Measurements from ENCODE around the gene ATF7. TPM values are rescaled to one million over a fixed set of nuclear protein-coding genes. Genes with fewer than 3 reads are reported as not detected.

ATF7 gene
- total RNA-seq, 3 donors from 2014 or later = 31.4 to 34.1 (median 33.4) TPM

GRCh38 chr12:53588123-53588522, 38.1 kb downstream of the ATF7 start:
- no peak for DNase-seq (ENCODE audit: low spot score in 2 of 2)
- H3K4me1 ChIP-seq = peaks cover 0 to 16% of the 10 kb centered on the region in 2 donors
- intact Hi-C loops (cut with DNase I; ENCODE audit: low total_unique reads) = no loop called here
- H3K36me3 ChIP-seq = no peaks in the 10 kb centered on the region
- no peak overlapping the region for H3K27ac ChIP-seq
- H3K4me3 ChIP-seq = no peak overlapping the region
- TF ChIP-seq, protein P1, sequence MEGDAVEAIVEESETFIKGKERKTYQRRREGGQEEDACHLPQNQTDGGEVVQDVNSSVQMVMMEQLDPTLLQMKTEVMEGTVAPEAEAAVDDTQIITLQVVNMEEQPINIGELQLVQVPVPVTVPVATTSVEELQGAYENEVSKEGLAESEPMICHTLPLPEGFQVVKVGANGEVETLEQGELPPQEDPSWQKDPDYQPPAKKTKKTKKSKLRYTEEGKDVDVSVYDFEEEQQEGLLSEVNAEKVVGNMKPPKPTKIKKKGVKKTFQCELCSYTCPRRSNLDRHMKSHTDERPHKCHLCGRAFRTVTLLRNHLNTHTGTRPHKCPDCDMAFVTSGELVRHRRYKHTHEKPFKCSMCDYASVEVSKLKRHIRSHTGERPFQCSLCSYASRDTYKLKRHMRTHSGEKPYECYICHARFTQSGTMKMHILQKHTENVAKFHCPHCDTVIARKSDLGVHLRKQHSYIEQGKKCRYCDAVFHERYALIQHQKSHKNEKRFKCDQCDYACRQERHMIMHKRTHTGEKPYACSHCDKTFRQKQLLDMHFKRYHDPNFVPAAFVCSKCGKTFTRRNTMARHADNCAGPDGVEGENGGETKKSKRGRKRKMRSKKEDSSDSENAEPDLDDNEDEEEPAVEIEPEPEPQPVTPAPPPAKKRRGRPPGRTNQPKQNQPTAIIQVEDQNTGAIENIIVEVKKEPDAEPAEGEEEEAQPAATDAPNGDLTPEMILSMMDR (IDR thresholded peaks at IDR 0.05) = no peak
- TF ChIP-seq POLR2AphosphoS5 (IDR thresholded peaks at IDR 0.05) (no peak), POLR2A (IDR thresholded peaks at IDR 0.05) (no peak)
- no peaks in the 10 kb centered on the region for H3K9me3 ChIP-seq
- H3K27me3 ChIP-seq = no peaks in the 10 kb centered on the region

DNA sequence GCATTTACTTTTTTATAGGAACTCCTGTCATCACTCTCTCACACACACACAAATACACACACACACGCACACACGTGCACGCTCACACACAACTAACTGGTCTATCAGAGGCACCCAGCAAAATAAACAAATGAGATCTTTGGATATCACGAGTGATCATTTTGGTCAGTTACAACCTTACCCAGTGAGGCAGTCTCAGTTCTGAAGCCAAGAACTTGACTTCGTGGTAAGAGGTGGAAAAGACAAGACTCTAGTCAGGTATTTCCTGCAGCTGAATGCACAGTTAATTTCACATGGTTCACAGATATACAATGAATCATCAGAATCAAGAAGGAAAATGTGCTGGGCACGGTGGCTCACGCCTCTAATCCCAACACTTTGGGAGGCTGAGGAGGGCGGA, 39.4 kb downstream of the ATF7 start:
- no peak for TF ChIP-seq POLR2A (IDR thresholded peaks at IDR 0.05)
- TF ChIP-seq, protein P1 (IDR thresholded peaks at IDR 0.05) = no peak
- TF ChIP-seq POLR2AphosphoS5 (IDR thresholded peaks at IDR 0.05) = no peak
- intact Hi-C loops (cut with DNase I; ENCODE audit: low total_unique reads) = no loop called here
- H3K4me1 ChIP-seq = peaks cover 0 to 13% of the 10 kb centered on the region in 2 donors

DNA sequence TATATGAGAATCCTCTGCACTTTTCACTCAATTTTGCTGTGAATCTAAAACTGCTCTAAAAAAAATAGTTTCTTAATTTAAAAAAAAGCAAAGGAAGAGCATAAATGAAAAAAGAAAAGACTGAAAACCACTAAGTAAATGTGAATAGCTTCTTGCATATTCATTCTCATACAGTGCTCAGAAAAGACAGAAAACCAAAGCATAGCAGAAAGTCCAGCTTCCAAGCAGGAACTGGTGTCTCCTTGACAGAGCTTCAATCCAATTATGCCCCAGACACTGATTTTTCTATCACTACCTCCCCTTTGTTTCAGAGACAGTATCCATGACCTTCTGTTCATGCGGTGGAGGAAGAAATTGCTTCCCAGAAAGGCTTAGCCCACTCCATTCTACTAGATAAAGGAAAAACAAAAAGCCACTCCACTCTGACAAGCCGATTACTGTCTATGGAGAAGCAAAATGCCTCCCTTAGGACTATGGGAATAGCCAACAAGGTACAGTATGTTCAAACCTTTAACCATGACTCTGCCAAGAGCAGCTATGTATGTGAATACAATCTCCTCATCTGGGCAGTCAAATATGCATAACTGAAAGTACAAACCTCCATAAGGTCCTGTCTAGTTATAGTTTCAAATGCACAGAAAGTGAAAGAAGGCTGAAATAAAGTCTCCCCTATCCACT, 40.6 kb downstream of the ATF7 start:
- H3K36me3 ChIP-seq = no peaks in the 10 kb centered on the region
- H3K4me3 ChIP-seq = no peak overlapping the region
- no peak overlapping the region for H3K27ac ChIP-seq
- H3K4me1 ChIP-seq = peaks cover 0 to 4% of the 10 kb centered on the region in 2 donors
- H3K9me3 ChIP-seq = no peaks in the 10 kb centered on the region
- DNase-seq (ENCODE audit: low spot score in 2 of 2) = no peak
- no peaks in the 10 kb centered on the region for H3K27me3 ChIP-seq
- intact Hi-C loops (cut with DNase I; ENCODE audit: low total_unique reads) = no loop called here
- no peak for TF ChIP-seq POLR2AphosphoS5 (IDR thresholded peaks at IDR 0.05)

More for the DNA sequence above, 39.4 kb downstream of the ATF7 start:
- no peak overlapping the region for H3K4me3 ChIP-seq
- DNase-seq (ENCODE audit: low spot score in 2 of 2) = no peak
- no peak overlapping the region for H3K27ac ChIP-seq
- H3K9me3 ChIP-seq = no peaks in the 10 kb centered on the region
- H3K36me3 ChIP-seq = no peaks in the 10 kb centered on the region
- H3K27me3 ChIP-seq = no peaks in the 10 kb centered on the region

- DNase-seq (ENCODE audit: low spot score in 2 of 2) = no peak
- Histone ChIP-seq H3K4me3 (no peak overlapping the region), H3K27me3 (no peaks in the 10 kb centered on the region), H3K36me3 (no peaks in the 10 kb centered on the region), H3K27ac (no peak overlapping the region), H3K9me3 (no peaks in the 10 kb centered on the region), H3K4me1 (no peaks in the 10 kb centered on the region)
- intact Hi-C loops (cut with DNase I; ENCODE audit: low total_unique reads) = no loop called here
- TF ChIP-seq, protein P1 (IDR thresholded peaks at IDR 0.05) = no peak
- TF ChIP-seq POLR2AphosphoS5 (IDR thresholded peaks at IDR 0.05) = no peak
- TF ChIP-seq POLR2A (IDR thresholded peaks at IDR 0.05) = no peak
These were observed 46.6 kb downstream of the ATF7 start for GRCh38 chr12:53579545-53579955.

DNA sequence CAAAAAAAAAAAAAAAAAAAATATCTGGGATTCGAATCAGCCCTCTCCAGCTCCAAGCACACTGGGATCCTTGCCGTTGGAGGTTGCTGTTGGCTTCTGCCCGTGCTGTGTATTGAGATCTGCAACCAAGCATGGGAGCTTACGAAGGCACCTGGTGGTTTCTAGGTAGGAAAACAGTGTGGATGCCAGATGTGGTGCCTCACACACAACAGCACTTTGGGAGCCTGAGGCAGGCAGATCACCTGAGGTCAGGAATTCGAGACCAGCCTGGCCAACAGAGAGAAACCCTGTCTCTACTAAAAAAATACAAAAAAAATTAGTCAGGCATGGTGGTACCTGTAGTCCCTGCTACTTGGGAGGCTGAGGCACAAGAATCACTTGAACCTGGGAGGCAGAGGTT, 47.4 kb downstream of the ATF7 start:
- TF ChIP-seq POLR2A (IDR thresholded peaks at IDR 0.05) (no peak), POLR2AphosphoS5 (IDR thresholded peaks at IDR 0.05) (no peak)
- TF ChIP-seq, protein P1 (IDR thresholded peaks at IDR 0.05) = no peak
- no peak overlapping the region for H3K27ac ChIP-seq
- H3K36me3 ChIP-seq = no peaks in the 10 kb centered on the region
- no peaks in the 10 kb centered on the region for H3K27me3 ChIP-seq
- no peak overlapping the region for H3K4me3 ChIP-seq
- H3K4me1 ChIP-seq = no peaks in the 10 kb centered on the region
- intact Hi-C loops (cut with DNase I; ENCODE audit: low total_unique reads) = no loop called here
- H3K9me3 ChIP-seq = no peaks in the 10 kb centered on the region
- no peak for DNase-seq (ENCODE audit: low spot score in 2 of 2)

All from breast epithelium (tissue), 4 donors.